ENCODE measurements around the gene CACNA1S.

Gene CACNA1S

GRCh38 chr1:201140235-201140940 lies 28.2 kb upstream of the CACNA1S start:
- no peak for DNase-seq (ENCODE audit: low spot score)

GRCh38 chr1:201139756-201140155 lies 27.5 kb upstream of the CACNA1S start:
- no peak for DNase-seq (ENCODE audit: low spot score)

DNA sequence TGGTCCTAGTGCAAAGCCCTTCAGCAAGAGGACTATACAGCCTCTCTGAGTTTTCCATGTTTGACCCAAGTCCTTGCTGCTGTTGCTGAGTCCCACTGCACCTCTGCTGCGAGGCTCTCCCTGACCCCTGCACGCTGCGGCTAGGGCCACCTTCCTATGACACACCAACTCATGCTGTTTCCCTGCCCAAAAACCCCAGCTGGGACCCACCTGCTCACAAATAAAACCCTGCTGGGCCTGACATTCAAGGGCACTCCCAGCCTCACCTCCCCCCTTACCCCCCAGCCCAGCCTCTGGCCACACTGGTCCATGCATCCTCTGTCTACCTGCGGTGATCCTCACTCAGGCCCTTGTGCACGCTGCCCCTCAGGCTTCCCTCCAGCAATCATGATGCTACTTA lies 27.1 kb upstream of the CACNA1S start:
- DNase-seq (ENCODE audit: low spot score) = no peak

- DNase-seq (ENCODE audit: low spot score) = no peak
Measured at GRCh38 chr1:201138311-201138840, 26.1 kb upstream of the CACNA1S start.

GRCh38 chr1:201137579-201138310 lies 25.5 kb upstream of the CACNA1S start:
- no peak for DNase-seq (ENCODE audit: low spot score)

GRCh38 chr1:201137024-201137392 lies 24.8 kb upstream of the CACNA1S start:
- DNase-seq (ENCODE audit: low spot score) = no peak

GRCh38 chr1:201136355-201137023 lies 24.3 kb upstream of the CACNA1S start:
- no peak for DNase-seq (ENCODE audit: low spot score)

GRCh38 chr1:201134405-201134804 lies 22.2 kb upstream of the CACNA1S start:
- no peak for DNase-seq (ENCODE audit: low spot score)

GRCh38 chr1:201131398-201131797 lies 19.2 kb upstream of the CACNA1S start:
- no peak for DNase-seq (ENCODE audit: low spot score)

DNA sequence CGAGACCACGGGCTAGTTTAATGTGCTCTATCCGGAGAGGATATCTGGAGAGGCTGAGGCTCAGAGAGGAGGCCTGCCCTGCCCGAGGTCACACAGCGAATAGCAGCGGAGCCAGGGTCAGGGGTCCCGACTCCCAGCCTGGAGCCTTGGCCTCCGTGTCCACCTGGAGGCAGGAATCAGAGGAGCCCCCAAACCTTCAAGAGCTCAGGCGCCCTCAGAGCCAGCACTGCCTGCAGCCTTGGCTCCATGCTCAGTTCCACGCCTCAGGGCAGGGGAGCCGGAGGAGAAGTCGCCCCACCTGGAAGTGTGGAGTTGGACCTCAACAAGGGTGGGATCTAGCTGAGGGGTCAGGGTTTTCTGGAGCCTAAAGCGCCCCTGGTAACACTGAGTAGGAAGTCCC lies 16.7 kb upstream of the CACNA1S start:
- no peak for DNase-seq (ENCODE audit: low spot score)

DNA sequence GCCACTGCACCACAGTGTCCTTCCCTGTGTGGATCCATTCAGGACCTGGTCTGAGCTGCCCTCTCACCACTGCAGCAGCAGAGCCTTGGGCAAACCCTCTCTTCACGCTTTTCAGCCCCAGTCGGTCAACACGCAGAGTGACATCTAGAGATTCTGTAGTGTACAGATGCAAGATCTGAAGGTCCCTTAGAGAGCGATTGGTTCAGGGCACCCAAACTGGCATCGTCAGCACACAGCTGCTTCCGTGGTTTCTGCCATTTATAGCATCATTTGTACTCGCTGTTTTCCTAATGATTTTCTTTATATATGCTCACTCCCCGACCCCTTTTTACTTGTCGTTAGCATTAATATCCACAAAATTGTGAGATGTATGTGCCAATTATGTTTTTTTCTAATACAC lies 16.2 kb upstream of the CACNA1S start:
- no peak for DNase-seq (ENCODE audit: low spot score)

DNA sequence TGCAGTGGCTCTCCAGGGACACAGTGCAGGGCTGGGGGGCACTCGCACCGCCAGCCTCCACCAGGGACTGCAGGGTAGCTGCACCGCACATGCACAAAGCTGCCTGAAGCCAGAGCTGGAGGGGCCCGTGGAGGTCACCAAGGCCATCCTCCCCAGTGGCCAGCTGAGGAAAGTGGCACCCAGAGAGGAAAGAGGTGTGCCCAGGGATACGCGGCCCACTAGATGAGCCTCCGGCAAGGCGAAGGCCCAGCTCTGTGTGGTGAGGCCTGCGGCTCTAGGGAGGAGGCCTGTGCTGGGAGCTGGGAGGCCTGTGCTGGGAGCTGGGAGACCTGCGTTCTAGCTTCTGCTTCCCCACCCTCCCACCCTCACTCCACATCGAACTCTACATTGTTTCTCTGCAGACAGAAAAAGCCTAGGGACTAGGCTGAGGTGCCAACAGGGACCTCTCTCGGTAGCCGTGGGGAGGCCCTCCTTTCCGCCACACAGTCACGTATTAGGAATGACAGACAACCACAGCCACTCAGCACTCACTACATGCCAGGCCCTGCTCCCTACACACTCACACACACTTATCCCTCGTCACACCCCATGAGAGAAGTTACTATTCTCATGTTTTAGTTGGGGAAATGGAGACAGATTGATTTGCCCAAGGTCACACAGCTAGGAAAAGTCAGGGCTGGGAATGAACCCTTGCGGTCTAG lies 15.7 kb upstream of the CACNA1S start:
- no peak for DNase-seq (ENCODE audit: low spot score)

- DNase-seq (ENCODE audit: low spot score) = no peak
Measured at GRCh38 chr1:201126832-201127754, 14.9 kb upstream of the CACNA1S start, which contains the start of gene ASCL5. Gene ASCL5 (minus strand): TSS chr1:201127184. CDS start chr1:201115372, 11,812 bp downstream.

DNA sequence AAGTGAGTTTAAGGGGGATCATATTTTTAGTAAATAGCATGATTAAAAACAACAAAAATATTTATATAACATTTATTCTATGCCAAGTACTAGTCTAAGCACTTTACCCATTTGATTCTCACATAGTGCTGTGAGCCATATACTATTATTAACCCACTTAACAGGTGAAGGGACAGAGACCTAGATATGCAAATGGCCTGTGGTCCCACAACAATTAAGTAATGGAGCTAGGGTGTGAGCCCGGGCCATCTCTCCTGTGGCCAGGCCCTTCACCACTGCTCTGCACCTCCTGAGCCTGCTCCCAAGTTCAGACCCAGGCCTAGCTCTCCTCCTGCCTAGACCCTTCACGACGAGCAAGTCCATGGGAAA lies 14.2 kb upstream of the CACNA1S start:
- no peak for DNase-seq (ENCODE audit: low spot score)

- no peak for DNase-seq (ENCODE audit: low spot score)
Measured at GRCh38 chr1:201125800-201126199, 13.6 kb upstream of the CACNA1S start.

- DNase-seq (ENCODE audit: low spot score) = no peak
Measured at GRCh38 chr1:201125019-201125418, 12.8 kb upstream of the CACNA1S start.

- no peak for DNase-seq (ENCODE audit: low spot score)
Measured at GRCh38 chr1:201123866-201124265, 11.6 kb upstream of the CACNA1S start.

DNA sequence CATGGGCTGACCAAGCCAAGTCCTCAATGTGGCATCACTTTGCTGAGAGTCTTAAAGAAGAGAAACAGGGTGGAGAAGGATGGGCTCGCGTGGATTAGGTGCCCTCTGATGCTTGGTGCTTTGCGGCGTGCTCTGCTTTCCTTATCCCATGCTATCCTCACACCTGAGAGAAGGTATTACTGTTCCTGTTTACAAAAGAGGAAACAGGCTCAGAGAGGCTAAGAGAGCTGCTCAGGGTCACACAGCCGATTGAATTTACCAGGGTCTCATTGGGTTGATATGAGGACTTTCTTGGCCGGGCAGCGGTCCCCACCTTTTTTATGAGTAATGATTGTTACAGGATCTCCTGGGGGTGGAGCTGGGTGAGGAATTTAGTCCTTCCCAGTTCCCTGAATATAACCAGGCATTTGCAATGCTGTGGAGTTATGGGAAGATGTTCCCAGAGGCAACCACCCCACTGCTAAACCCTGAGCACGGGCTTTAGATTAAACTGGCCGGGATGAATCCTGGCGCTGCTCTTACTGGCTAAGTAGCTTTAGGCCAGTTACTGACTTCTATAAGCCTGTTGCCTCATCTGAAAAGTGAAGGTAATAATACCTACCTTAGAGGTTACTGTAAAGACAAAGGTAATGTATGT lies 10.2 kb upstream of the CACNA1S start:
- no peak for DNase-seq (ENCODE audit: low spot score)

DNA sequence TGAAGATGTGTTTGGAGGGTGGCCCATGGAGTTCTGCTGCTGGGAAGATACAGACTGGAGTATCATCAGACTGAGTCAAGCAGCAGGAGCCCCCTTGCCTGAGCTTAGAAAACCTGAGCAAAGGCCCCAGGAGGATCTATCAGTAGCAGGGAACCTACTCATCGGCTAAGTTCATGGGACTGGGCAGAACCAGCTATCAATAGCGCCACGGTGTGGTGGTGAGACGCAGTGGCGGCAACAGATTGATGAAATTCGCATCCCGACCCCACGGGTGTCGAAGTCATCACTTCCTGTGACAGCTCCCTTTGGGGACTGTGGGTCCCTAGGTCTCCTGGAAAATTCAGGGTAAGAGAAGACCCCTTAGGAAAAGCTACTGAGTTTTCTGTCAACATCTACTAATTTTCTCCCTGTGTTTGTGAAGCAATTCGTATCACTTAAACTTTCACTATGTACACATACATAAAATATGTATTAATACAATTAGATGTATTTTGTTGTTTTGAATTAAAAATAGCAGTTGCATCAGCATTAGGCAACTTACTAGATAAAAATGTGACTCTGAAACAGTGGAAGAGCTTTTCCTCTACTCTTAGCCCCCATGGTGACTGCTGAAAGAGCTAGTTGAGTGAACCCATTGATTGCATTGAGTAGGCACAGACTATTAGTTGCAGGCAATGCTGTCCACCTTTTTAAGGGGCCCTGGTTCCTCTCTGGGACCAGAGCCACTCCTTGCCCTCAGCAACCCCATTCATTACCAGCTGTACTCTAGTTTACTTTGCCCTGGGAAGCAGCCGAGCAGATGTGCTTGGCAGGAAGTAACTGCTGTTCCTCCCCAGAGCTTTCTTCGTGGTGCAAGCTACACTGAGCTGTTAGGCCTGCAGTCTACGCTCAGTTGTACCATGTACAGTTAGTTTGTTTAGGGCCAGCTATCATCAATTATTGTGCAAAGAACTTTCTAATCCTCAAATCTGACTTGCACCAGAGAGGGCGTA lies 7.3 kb upstream of the CACNA1S start:
- no peak for DNase-seq (ENCODE audit: low spot score)

Data from left forelimb (tissue), 1 donor.